Neural cell (in vitro differentiated cells): Measurements from ENCODE around the gene ADGRG1. TPM values are rescaled to one million over a fixed set of nuclear protein-coding genes. Genes with fewer than 3 reads are reported as not detected.

Source experiments
- H2AFZ ChIP-seq: fragments of 200-600, 300-800 bp; sonication (generic), shearing (Covaris generic); 2 replicates; pipeline ENCODE4 v1.6.0; 2014; ENCODE audit warnings: low read depth, mild to moderate bottlenecking, antibody characterized with exemption, low read length, moderate library complexity
- H3F3A ChIP-seq: fragments of 200-600 bp; shearing (Covaris generic); 2 replicates; pipeline ENCODE4 v1.6.1; 2016; ENCODE audit warnings: mild to moderate bottlenecking, moderate library complexity, mixed read lengths, antibody characterized with exemption, low read length; ENCODE audit not compliant: insufficient read depth, poor library complexity, severe bottlenecking
- H3K27ac ChIP-seq: fragments of 200-600, 300-800 bp; sonication (generic), shearing (Covaris generic); 2 replicates; pipeline ENCODE4 v1.5.1; 2014; ENCODE audit warnings: mild to moderate bottlenecking, low read length, moderate library complexity
- H3K27me3 ChIP-seq: fragments of 300-800, 200-600 bp; sonication (generic), shearing (Covaris generic); 2 replicates; pipeline ENCODE4 v1.6.0; 2014; ENCODE audit warnings: mild to moderate bottlenecking, low read depth, low read length, moderate library complexity; ENCODE audit not compliant: insufficient read depth
- H3K36me3 ChIP-seq: fragments of 300-800, 200-600 bp; sonication (generic), shearing (Covaris generic); 2 replicates; pipeline ENCODE4 v1.5.1; 2014; ENCODE audit warnings: mild to moderate bottlenecking, antibody characterized with exemption, low read length, moderate library complexity; ENCODE audit not compliant: insufficient read depth
- H3K4me2 ChIP-seq: fragments of 300-800, 200-600 bp; sonication (generic), shearing (Covaris generic); 2 replicates; pipeline ENCODE4 v1.6.0; 2014; ENCODE audit warnings: mild to moderate bottlenecking, low read length
- H3K4me3 ChIP-seq: fragments of 300-800, 200-600 bp; sonication (generic), shearing (Covaris generic); 2 replicates; pipeline ENCODE4 v1.5.1; 2014; ENCODE audit warnings: mild to moderate bottlenecking, low read length, moderate library complexity
- H3K79me2 ChIP-seq: fragments of 200-600 bp; shearing (Covaris generic); replicated peaks from 2 replicates; pipeline ENCODE4 v1.6.0; 2014; ENCODE audit warnings: mild to moderate bottlenecking, low read length, moderate library complexity; ENCODE audit not compliant: insufficient read depth
- H3K9ac ChIP-seq: fragments of 300-800, 200-600 bp; sonication (generic), shearing (Covaris generic); 2 replicates; pipeline ENCODE4 v1.6.1; 2016; ENCODE audit warnings: mild to moderate bottlenecking, low read length, mixed read lengths
- H3K9me2 ChIP-seq: fragments of 200-600 bp; shearing (Covaris generic); 2 replicates; pipeline ENCODE4 v1.6.1; 2016; ENCODE audit warnings: mild to moderate bottlenecking, low read length, mixed read lengths; ENCODE audit not compliant: insufficient read depth
- H3K9me3 ChIP-seq: fragments of 200-600, 300-800 bp; sonication (generic), shearing (Covaris generic); 2 replicates; pipeline ENCODE4 v1.6.1; 2016; ENCODE audit warnings: mild to moderate bottlenecking, mixed run types, low read length, moderate library complexity, mixed read lengths
- H4K20me1 ChIP-seq: fragments of 200-600 bp; shearing (Covaris generic); 2 replicates; pipeline ENCODE4 v1.6.1; 2016; ENCODE audit warnings: mild to moderate bottlenecking, mixed run types; ENCODE audit not compliant: insufficient read depth
- CTCF ChIP-seq: fragments of 450-650 bp; IDR thresholded peaks from 2 replicates; pipeline ENCODE4 v1.5.1; 2014; ENCODE audit warnings: antibody characterized with exemption, mild to moderate bottlenecking, moderate library complexity; ENCODE audit not compliant: poor library complexity, severe bottlenecking
- EP300 ChIP-seq: fragments of 450-650 bp; conservative IDR thresholded peaks from 2 replicates; pipeline ENCODE4 v1.6.1; 2014; ENCODE audit warnings: antibody characterized with exemption, mild to moderate bottlenecking, moderate library complexity; ENCODE audit not compliant: poor library complexity, severe bottlenecking
- POLR2AphosphoS5 ChIP-seq: IDR thresholded peaks from 2 replicates; pipeline ENCODE4 v1.6.1; 2012
- RAD21 ChIP-seq: fragments of 450-650 bp; conservative IDR thresholded peaks from 2 replicates; pipeline ENCODE4 v1.6.1; 2014; ENCODE audit warnings: antibody characterized with exemption, mild to moderate bottlenecking, moderate library complexity
- REST ChIP-seq: IDR thresholded peaks from 2 replicates; pipeline ENCODE4 v1.6.1; 2012; ENCODE audit warnings: borderline replicate concordance
- TAF1 ChIP-seq: IDR thresholded peaks from 2 replicates; pipeline ENCODE4 v1.6.1; 2012; ENCODE audit warnings: low read depth
- polyA plus RNA-seq: library from polyadenylated mRNA; depleted of rRNA; stranded (reverse); fragments of >200 nt; gene quantifications from 2 replicates; pipeline ENCODE4 v1.2.3, GENCODE V29; 2014

ADGRG1 gene
- polyA plus RNA-seq, 1 donor from 2014 or later, result 86.8 TPM

DNA sequence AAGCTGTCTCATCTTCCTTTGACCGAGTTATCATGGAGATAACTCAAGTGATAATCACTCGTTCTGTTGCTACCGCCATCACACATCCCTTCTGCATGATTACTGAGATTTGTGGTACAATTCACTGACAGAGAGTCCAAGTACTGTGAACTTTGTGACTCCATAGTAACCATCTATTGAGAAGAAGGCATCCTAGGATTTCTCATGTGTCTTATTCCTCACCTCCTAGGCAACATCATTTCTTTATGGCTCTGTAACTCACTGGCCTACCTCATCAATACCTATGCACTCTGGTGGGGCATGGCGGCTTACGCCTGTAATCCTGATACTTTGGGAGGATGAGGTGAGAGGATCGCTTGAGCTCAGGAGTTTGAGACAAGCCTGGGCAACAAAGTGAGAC is 85.6 kb downstream of the ADGRG1 start:
- H3K9ac ChIP-seq, result no peak overlapping the region
- no peak overlapping the region for H2AFZ ChIP-seq
- no peak overlapping the region for H3K27ac ChIP-seq
- no peaks in the 10 kb centered on the region for H3K36me3 ChIP-seq
- no peaks in the 10 kb centered on the region for H3K27me3 ChIP-seq
- no peaks in the 10 kb centered on the region for H3K9me2 ChIP-seq
- no peaks in the 10 kb centered on the region for H3K79me2 ChIP-seq
- H4K20me1 ChIP-seq, result no peaks in the 10 kb centered on the region
- H3F3A ChIP-seq, result no peaks in the 10 kb centered on the region
- no peaks in the 10 kb centered on the region for H3K9me3 ChIP-seq
- TF ChIP-seq TAF1 (no peak), POLR2AphosphoS5 (no peak), RAD21 (no peak), EP300 (no peak), REST (no peak), CTCF (no peak)
- no peak overlapping the region for H3K4me3 ChIP-seq
- no peak overlapping the region for H3K4me2 ChIP-seq

Other genes with a start within 250 kb of the ADGRG1 start
- not detected in 2 replicates for gene CCL17, start 223.9 kb upstream of the ADGRG1 start, polyA plus RNA-seq
- 117 and 131 TPM in 2 replicates for gene CIAPIN1, start 181.2 kb upstream of the ADGRG1 start, polyA plus RNA-seq
- 78.7 and 95.0 TPM in 2 replicates for gene COQ9, start 181.2 kb upstream of the ADGRG1 start, polyA plus RNA-seq
- gene POLR2C, start 166.0 kb upstream of the ADGRG1 start, polyA plus RNA-seq, result 109 and 132 TPM in 2 replicates
- gene DOK4, start 142.1 kb upstream of the ADGRG1 start, polyA plus RNA-seq, result 214 and 250 TPM in 2 replicates
- 0.20 TPM in 1 of 2 replicates, not detected in the other for gene CCDC102A, start 92.1 kb upstream of the ADGRG1 start, polyA plus RNA-seq
- gene ADGRG5, start 86.0 kb upstream of the ADGRG1 start, polyA plus RNA-seq, result 0.19 and 0.58 TPM in 2 replicates
- gene ADGRG3, start 39.7 kb downstream of the ADGRG1 start, polyA plus RNA-seq, result 0.62 and 0.86 TPM in 2 replicates
- gene DRC7, start 66.2 kb downstream of the ADGRG1 start, polyA plus RNA-seq, result 0.10 and 1.4 TPM in 2 replicates
- gene KATNB1, start 107.1 kb downstream of the ADGRG1 start, polyA plus RNA-seq, result 56.4 and 57.9 TPM in 2 replicates
- gene KIFC3, start 173.9 kb downstream of the ADGRG1 start, polyA plus RNA-seq, result 29.7 and 33.2 TPM in 2 replicates